Psoas muscle (tissue), 8 donors: ENCODE measurements around the gene HTR3D. TPM values are rescaled to one million over a fixed set of nuclear protein-coding genes. Genes with fewer than 3 reads are reported as not detected.

Source experiments
- ATAC-seq, 4 donors: fragments of 200-7000 bp; cut with Tn5 transposase; one replicate each; pipeline ENCODE4 v1.9.1; 2020; ENCODE audit warnings: moderate library complexity in 3 of 4, mild to moderate bottlenecking in 2 of 4
- DNase-seq, 2 donors: peaks; one replicate each; pipeline ENCODE4 v3.0.0-alpha.2; 2020
- H3K27ac ChIP-seq: fragments of 200-600 bp; one replicate; pipeline ENCODE4 v1.8.0; 2022
- H3K27me3 ChIP-seq, 3 donors: fragments of 200-600 bp in 1 of 3; one replicate each; pipeline versions ENCODE4 v1.6.1 to v1.8.0; 2013 to 2022; ENCODE audit warnings: low read length in 2 of 3, mild to moderate bottlenecking in 2 of 3, moderate library complexity in 1 of 3; ENCODE audit not compliant: insufficient read depth in 3 of 3
- H3K36me3 ChIP-seq, 2 donors: fragments of 200-600 bp in 1 of 2; one replicate each; pipeline versions ENCODE4 v1.6.1 to v1.8.0; 2013 to 2022; ENCODE audit warnings: low read depth in 1 of 2, mild to moderate bottlenecking in 1 of 2, moderate library complexity in 1 of 2; ENCODE audit not compliant: insufficient read depth in 1 of 2
- H3K4me1 ChIP-seq: fragments of 200-600 bp; one replicate; pipeline ENCODE4 v1.8.0; 2022
- H3K4me3 ChIP-seq: fragments of 200-600 bp; one replicate; pipeline ENCODE4 v1.8.0; 2022; ENCODE audit warnings: mild to moderate bottlenecking
- H3K9me3 ChIP-seq: fragments of 200-600 bp; one replicate; pipeline ENCODE4 v1.8.0; 2022
- WGBS, 3 donors: extraction: QIAGEN DNeasy Blood & Tissue Kit; methylation state at CpG; one replicate each; pipeline versions ENCODE4 v1.1.6 to v1.1.7; 2013; 5-methylcytosine and 5-hydroxymethylcytosine counted together
- intact Hi-C, 2 donors: fragments of 100-400 bp; cut with DNase I; formaldehyde crosslinking; loops; one replicate each; pipeline versions ENCODE4 v1.11.0 to v1.14.2; 2022
- polyA plus RNA-seq, 3 donors: library from polyadenylated mRNA; stranded (reverse); fragments of 200-250 nt; gene quantifications; one replicate each; pipeline ENCODE4 v1.2.3, GENCODE V29; 2013
- total RNA-seq, 4 donors: library from RNA; stranded (reverse); fragmentation: NEBNext Ultra II Directional in 2 of 4; extraction: Animal tissue kit (Norgen Biotek cat#: 25700) in 2 of 4; gene quantifications; one replicate each; pipeline versions ENCODE4 v1.2.1 to v1.2.4, GENCODE V29; 2021 to 2023
- TF ChIP-seq, protein P1 (sequence below): fragments of 200-600 bp; IDR thresholded peaks from one replicate; pipeline ENCODE4 v1.8.0; 2022; ENCODE audit warnings: antibody characterized with exemption
- donor health status: healthy with polysubstance abuse.
- donor health status: DM: no; HTN: no; CAD: no; lungs with moderate emphysema.
- donor health status: Bipolar disorder and iron deficiency.
- donor health status: healthy.
- donor health status: DM: yes; HTN: yes; CAD: no.
- donor health status: DM: no; HTN: no; CAD: no.
- donor health status: DM: no; HTN: no; CAD: no.
- donor health status: DM: yes; HTN: yes; CAD: no.

The HTR3D gene
- total and polyA plus RNA-seq, 7 donors, result not detected

DNA sequence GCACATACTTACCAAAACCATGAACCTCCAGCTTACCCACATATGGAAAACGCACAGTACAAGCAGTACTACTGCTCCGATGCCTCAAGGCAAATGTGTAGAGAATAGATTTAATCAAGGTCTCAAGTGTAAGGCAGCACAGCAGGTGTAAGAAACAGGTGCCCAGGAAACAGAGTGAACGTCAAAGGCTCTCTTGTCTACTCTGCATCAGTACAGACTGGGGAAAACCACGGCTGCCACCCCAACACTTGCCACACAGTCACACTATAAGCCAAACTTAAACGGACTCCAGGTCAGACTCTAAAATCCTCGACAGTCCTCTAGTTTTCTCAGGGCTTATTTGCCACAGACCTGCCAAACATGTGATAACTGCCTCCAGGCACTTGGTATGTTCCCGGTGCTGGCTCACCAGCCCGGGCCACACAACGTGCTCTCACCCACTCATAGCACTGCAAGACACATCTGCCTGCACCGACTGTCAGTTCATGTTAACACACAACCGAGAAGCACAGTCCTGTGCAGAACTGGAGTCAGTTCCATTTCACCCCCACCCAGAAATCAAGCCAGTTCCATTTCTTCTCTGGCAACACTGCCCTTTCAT lies 44.4 kb upstream of the HTR3D start:
- peaks cover 62% of the 10 kb centered on the region for H3K4me1 ChIP-seq
- TF ChIP-seq, protein P1, sequence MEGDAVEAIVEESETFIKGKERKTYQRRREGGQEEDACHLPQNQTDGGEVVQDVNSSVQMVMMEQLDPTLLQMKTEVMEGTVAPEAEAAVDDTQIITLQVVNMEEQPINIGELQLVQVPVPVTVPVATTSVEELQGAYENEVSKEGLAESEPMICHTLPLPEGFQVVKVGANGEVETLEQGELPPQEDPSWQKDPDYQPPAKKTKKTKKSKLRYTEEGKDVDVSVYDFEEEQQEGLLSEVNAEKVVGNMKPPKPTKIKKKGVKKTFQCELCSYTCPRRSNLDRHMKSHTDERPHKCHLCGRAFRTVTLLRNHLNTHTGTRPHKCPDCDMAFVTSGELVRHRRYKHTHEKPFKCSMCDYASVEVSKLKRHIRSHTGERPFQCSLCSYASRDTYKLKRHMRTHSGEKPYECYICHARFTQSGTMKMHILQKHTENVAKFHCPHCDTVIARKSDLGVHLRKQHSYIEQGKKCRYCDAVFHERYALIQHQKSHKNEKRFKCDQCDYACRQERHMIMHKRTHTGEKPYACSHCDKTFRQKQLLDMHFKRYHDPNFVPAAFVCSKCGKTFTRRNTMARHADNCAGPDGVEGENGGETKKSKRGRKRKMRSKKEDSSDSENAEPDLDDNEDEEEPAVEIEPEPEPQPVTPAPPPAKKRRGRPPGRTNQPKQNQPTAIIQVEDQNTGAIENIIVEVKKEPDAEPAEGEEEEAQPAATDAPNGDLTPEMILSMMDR, result no peak
- ATAC-seq (peak; percentile 65 to 69 (median 67)), DNase-seq (peak in 1 of 2 donors; percentile 62)
- no peaks in the 10 kb centered on the region for H3K9me3 ChIP-seq
- H3K27me3 ChIP-seq, result no peaks in the 10 kb centered on the region
- H3K27ac ChIP-seq, result peak overlapping the region; percentile 76
- peaks cover 4 to 77% of the 10 kb centered on the region in 2 donors for H3K36me3 ChIP-seq
- WGBS, 3 donors, result 32 to 61% (median 39%) methylated on average over 11 of the region's 11 CpGs
- no peak overlapping the region for H3K4me3 ChIP-seq
- intact Hi-C loops, result loop anchor here in 1 of 2 donors (2.0 kb wide), 1 partner anchor 16 kb away; no protein-coding TSS in a partner anchor

DNA sequence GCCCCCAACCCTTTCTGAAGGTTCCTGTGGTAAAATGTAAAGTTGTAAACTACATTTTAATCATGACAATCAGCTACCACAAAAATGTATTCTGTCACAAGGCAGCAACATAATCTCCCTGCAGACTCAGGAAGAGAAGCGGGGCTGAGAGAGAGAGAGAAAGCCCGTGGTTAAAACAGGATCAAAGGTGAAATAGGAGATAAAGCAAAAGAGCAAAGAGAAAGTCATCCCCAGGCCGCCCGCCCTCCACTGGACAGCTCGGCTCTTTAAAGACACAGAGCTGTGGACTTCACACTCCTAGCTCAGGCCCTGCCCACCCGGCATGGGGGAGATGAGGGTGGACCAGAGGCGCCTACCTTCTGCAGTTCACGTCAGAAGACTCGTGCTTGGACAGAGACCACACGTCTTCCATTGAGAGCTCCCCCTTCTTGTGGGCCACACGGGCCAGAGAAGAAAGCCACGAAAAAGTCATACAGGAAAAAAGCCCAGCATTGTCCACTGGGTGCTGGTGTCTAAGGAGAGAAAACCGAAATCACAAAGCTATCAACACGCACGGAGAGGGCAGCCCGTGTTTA lies 43.2 kb upstream of the HTR3D start:
- peaks cover 4 to 66% of the 10 kb centered on the region in 2 donors for H3K36me3 ChIP-seq
- TF ChIP-seq, protein P1, result no peak
- H3K27me3 ChIP-seq, result no peaks in the 10 kb centered on the region
- DNase-seq (no peak), ATAC-seq (peak; percentile 46 to 86 (median 73))
- H3K27ac ChIP-seq, result peak overlapping the region; percentile 76
- H3K9me3 ChIP-seq, result no peaks in the 10 kb centered on the region
- WGBS, 3 donors, result 66 to 84% (median 75%) methylated on average over 16 of the region's 16 CpGs
- no peak overlapping the region for H3K4me3 ChIP-seq
- intact Hi-C loops, result no loop called here
- H3K4me1 ChIP-seq, result peaks cover 50% of the 10 kb centered on the region

DNA sequence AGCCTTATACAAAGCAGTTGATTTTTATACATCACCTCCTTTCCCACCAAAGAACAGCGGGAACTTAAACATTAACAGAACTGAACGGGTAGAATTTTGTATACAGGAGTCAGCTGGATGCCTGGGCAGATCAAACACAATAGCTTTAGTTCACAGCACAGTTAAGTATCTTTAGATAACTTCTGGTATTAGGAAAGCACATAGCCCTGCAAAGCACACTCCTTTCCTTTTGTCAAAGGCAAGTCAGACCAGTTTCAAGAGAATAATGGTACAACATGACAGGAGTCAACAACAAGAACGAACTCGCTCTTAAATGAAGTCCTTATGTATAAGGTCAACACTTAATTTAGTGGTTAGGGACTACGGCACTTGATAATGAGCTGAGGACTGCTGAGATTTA lies 40.1 kb upstream of the HTR3D start:
- WGBS, 3 donors, result 81 to 85% (median 84%) methylated on average over 5 of the region's 5 CpGs
- DNase-seq, result no peak
- Histone ChIP-seq H3K27ac (peak overlapping the region; percentile 8), H3K36me3 (peaks cover 0 to 35% of the 10 kb centered on the region in 2 donors), H3K27me3 (no peaks in the 10 kb centered on the region), H3K9me3 (no peaks in the 10 kb centered on the region), H3K4me1 (peaks cover 27% of the 10 kb centered on the region), H3K4me3 (no peak overlapping the region)
- no peak for ATAC-seq
- TF ChIP-seq, protein P1, result no peak
- intact Hi-C loops, result no loop called here

DNA sequence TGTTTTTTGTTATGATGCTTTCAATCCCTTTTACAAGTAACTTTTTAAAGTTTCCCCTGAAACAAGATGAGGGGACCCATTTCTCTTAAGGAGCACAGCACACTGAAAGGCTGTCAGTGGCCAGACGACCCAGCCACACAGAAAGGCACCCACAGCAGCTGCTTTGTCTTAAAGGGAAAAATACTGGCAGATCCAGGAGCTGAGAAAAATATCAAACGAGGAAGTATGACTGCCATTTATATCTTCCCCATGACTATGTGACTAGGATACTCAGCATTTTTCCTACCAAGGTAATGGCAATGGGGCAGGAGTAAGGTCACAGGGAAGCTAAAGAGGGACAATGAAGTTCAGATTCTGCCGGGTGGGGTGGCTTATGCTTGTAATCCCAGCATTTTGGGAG lies 29.8 kb upstream of the HTR3D start:
- peak overlapping the region; percentile 84 for H3K27ac ChIP-seq
- DNase-seq (no peak), ATAC-seq (no peak)
- intact Hi-C loops, result loop anchor here (2.0 kb wide), 2 partner anchors 15 to 17 kb away; no protein-coding TSS in a partner anchor
- peaks cover 0 to 13% of the 10 kb centered on the region in 2 donors for H3K36me3 ChIP-seq
- H3K27me3 ChIP-seq, result no peaks in the 10 kb centered on the region
- H3K4me3 ChIP-seq, result no peak overlapping the region
- 41 to 58% (median 46%) methylated on average over 3 of the region's 3 CpGs for WGBS, 3 donors
- TF ChIP-seq, protein P1, result no peak
- peaks cover 74% of the 10 kb centered on the region for H3K4me1 ChIP-seq
- no peaks in the 10 kb centered on the region for H3K9me3 ChIP-seq
